GM19452 (cell line): Measurements from ENCODE around the gene C1QTNF2.

Source experiments
- ATAC-seq: cut with Tn5 transposase; IDR thresholded peaks from one replicate; pipeline ENCODE4 v1.9.1; 2021; ENCODE audit not compliant: unreplicated experiment

C1QTNF2 gene, protein sequence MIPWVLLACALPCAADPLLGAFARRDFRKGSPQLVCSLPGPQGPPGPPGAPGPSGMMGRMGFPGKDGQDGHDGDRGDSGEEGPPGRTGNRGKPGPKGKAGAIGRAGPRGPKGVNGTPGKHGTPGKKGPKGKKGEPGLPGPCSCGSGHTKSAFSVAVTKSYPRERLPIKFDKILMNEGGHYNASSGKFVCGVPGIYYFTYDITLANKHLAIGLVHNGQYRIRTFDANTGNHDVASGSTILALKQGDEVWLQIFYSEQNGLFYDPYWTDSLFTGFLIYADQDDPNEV

DNA sequence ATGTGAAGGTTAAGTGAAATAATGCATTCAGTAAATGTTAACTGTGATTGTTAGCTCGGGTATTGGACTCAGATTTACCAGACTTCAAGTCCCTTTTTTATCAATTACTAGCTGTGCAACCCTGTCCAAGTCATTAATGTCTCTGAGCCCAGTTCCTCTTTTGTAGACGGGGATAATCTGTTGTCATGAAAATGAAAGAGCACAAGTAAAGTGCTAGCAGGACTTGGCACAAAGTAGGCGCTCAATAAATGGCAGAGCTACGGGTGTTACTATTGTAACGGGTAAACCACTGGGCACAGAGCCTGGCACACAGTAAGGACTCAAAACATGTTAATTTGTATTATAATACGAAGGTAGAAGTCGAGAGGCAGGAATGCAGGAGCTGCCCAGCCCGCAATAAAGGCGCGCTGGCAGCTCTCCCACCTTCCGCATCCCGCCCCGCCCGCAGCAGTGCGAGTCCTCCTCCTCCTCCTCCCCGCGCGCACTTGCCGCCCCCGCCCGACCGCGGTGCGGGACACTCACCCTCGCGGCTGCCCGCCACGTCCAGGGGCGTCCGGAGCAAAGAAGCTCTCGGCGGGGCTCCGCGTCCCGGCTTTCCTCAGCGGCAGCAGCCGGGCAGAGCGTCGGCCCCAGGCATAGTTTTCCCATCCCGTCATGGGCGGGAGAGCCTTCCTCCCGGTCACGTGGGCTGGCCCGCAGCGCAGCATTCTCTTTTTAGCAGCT, at the start of gene C1QTNF2:
Gene C1QTNF2 (minus strand): TSS at position 637 of the 723 bp plus-strand sequence. CDS start 15,615 bp downstream, outside the sequence.
- no peak for ATAC-seq

- no peak for ATAC-seq
Measured at GRCh38 chr5:160420331-160420610, 49.8 kb upstream of the C1QTNF2 start.

DNA sequence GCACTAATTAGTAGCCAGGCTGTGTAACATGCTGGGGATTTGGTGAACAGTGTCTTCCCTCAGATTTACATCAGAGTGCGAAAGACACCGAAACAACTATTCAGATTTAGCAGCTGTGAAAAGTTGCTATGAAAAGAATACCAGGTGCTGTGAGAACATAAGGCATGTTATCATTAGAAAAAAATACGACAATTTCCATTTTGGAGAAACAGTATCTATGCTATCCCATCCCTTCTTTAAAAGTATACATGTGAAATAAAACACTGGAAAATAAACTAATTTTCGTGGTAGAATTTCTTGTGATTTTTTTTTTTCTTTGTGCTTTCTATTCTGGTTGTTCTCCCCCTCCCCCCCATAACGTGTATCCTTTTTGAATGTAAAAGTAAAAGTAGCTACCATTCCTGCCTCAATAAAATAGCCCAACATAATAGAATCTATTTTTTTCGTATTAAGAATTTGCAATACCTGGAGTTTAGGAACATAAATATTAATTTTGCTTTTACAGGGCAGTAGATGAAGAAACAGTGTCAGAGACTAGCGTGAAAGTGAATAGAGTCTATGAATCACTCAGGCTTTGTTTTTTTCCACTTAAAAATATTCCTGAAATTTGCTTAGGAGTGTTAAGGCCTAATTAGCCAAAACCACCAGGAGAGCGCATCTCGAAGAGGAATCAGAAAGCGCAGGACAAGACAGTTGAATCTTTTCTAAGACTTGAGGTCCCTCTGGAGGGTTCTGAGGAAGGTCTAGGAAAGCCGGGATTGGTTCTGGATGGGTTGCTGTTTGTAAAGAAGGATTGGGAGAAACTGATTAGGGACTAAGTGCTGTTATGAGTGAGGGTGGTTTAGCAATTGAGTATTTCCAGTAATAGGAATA, 49.3 kb upstream of the C1QTNF2 start:
- no peak for ATAC-seq

- peak; percentile 61 for ATAC-seq
Measured at GRCh38 chr5:160418561-160419457, 48.4 kb upstream of the C1QTNF2 start, which contains the start of gene SLU7. Gene SLU7 (minus strand): TSS chr5:160419081. CDS start chr5:160415294, 3,787 bp downstream.

GRCh38 chr5:160399402-160400353, 29.3 kb upstream of the C1QTNF2 start, which contains the start of gene FAM200C:
Gene FAM200C (minus strand): TSS chr5:160400054. CDS start chr5:160395490, 4,564 bp downstream.
- ATAC-seq, result peak; percentile 85

GRCh38 chr5:160398806-160399205, 28.4 kb upstream of the C1QTNF2 start:
- ATAC-seq, result no peak

GRCh38 chr5:160397492-160397891, 27.1 kb upstream of the C1QTNF2 start:
- ATAC-seq, result no peak

DNA sequence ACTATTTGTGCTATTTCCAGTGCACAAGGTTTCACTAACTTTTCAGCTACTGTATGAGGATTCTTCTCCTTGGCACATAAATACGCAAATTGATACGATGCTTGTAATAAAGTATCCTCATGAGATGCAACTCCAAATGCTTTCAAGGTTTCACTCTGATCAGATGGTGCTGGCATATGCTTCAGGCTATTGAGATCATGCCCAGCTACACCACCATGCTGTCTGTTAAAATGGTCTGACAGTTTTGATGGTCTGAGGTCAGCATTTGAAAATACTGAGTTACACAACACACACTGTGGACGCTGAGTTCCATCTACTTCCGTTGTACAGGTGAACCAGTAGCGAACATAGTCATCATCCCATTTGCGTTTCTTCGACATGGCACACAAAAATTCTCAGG, 24.7 kb upstream of the C1QTNF2 start:
- no peak for ATAC-seq

DNA sequence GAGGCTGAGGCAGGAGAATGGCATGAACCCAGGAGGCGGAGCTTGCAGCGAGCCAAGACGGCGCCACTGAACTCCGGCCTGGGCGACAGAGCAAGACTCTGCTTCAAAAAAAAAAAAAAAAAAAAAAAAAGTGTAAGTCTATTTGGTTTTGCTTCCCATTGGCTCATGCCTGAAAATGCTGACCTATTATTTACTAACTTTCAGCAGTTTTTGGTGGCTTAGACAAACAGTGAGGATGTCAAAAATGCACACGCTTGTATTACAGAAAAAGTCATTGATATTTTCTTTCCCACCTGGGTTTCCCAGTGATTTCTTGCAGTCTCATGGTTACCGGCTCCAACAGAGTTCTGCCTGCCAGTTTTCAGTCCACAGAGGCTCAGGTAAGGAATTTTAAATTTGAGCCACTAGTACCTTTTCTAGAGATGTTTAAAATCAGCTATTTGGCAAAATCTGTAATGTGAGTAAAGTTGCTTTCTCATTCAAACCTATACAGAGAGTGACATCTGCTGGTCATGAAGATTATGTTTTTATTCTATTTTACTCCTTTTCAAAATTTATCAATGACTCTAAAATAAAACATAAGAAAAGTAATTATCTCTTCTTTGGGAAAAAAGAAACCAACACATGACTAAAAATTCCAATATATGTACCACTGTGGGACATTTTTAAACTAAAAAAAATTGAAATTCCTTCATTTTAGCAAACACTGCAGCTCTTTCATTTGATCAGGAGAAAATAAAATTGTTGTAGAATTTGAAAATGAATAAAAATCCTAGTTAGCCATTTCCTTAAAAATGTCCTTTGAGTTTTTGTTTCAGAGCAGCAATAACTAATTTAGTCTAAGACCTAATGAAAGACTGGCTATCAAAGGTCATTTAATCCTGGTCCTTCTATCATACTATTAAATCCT, 20.6 kb upstream of the C1QTNF2 start:
- ATAC-seq, result no peak

GRCh38 chr5:160387445-160387844, 17.0 kb upstream of the C1QTNF2 start:
- no peak for ATAC-seq

GRCh38 chr5:160385496-160385895, 15.1 kb upstream of the C1QTNF2 start:
- no peak for ATAC-seq

GRCh38 chr5:160384681-160385080, 14.3 kb upstream of the C1QTNF2 start:
- no peak for ATAC-seq

DNA sequence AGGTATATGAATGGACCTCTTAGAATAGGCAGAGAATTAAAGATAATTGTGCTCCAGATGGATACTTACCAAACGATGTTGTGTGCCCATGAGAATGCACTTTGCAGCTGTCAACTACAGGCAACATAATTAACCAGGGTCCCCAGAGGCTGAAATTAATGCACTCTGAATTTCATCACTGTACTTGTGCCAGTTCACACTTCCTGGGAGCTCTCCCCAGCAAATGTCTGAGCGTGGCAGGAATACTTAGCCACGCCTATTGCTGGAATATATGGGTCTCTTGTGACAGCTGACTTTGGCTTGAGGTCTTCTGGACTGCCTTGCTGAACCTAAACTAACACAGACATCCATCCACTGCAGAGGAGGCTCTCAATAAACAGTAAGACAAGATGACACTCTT, 11.9 kb upstream of the C1QTNF2 start:
- no peak for ATAC-seq

- no peak for ATAC-seq
Measured at GRCh38 chr5:160380041-160380440, 9.6 kb upstream of the C1QTNF2 start.

- ATAC-seq, result no peak
Measured at GRCh38 chr5:160379511-160379910, 9.1 kb upstream of the C1QTNF2 start.

DNA sequence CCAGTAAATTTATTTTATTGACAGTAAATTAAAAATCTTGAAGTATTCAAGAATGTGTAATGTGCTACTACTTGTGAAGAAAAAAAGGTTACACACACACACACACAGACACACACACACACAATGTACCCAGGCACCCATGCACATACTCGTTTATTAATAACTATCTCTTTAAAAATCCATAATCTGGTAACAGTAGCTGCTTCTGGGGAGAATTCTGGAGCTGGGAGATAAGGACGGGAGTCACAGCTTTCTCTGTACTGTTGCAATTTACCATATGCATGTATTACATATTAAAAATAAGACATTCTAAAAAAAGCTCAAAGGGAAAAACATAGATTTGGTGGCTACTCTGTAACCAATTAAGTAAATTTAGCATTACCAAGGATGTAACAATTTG, 7.9 kb upstream of the C1QTNF2 start:
- ATAC-seq, result no peak

DNA sequence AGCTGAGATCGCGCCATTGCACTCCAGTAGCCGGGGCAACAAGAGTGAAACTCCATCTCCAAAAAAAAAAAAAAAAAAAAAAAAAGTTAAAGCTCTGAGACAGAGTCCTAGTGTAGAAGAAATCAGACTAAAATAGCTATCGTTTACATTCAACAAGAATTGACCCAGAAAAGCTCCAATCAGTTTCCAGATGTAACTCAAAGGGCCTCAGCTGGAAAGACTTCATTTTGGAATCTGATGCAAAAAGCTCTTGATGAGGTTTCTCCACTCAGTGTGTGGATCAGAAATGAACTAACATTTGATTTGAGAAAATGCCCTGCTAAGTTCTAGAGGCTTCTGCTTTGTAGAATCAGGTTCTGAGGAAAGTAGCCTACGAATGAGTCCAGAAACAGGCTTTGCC, 7.2 kb upstream of the C1QTNF2 start:
- ATAC-seq, result no peak

GRCh38 chr5:160376416-160376815, 6.0 kb upstream of the C1QTNF2 start:
- ATAC-seq, result no peak
